H1 (cell line): Measurements from ENCODE around the gene ILDR2. TPM values are rescaled to one million over a fixed set of nuclear protein-coding genes. Genes with fewer than 3 reads are reported as not detected.

Experiments used
- ASH2L ChIP-seq: fragments of 200-600, 300-600 bp; sonication (generic); IDR thresholded peaks from one replicate; pipeline ENCODE4 v1.7.1; 2017; ENCODE audit warnings: low read length
- KDM1A ChIP-seq: fragments of 200-600, 300-600 bp; sonication (generic); IDR thresholded peaks from 2 replicates; pipeline ENCODE4 v1.7.1; 2016; ENCODE audit warnings: mild to moderate bottlenecking, low read length, borderline replicate concordance
- RBBP5 ChIP-seq: IDR thresholded peaks from 2 replicates; pipeline ENCODE4 v1.7.1; 2012; ENCODE audit warnings: low read depth, mild to moderate bottlenecking, inconsistent platforms, low read length, moderate library complexity, borderline replicate concordance
- SIN3A ChIP-seq, 2 experiments: IDR thresholded peaks in 1 of 2; conservative IDR thresholded peaks in 1 of 2; 2 replicates each; pipeline ENCODE4 v1.6.1; 2011 to 2012; ENCODE audit warnings: low read length in 2 of 2, improper control_type of control experiment in 1 of 2, low read depth in 1 of 2, mild to moderate bottlenecking in 1 of 2
- SUZ12 ChIP-seq: fragments of 200-600 bp; sonication (generic); IDR thresholded peaks from 2 replicates; pipeline ENCODE4 v1.6.1; 2012; ENCODE audit warnings: mild to moderate bottlenecking, inconsistent platforms, low read length, moderate library complexity, mixed read lengths
- polyA plus RNA-seq, 7 experiments: library from polyadenylated mRNA; depleted of rRNA in 3 of 7; stranded (reverse) in 5 of 7; unstranded in 2 of 7; fragments of >200 nt in 5 of 7; fragments of 200-250 nt in 2 of 7; gene quantifications; 1 replicate in 5 of 7; 2 replicates in 1 of 7; 4 replicates in 1 of 7; pipeline versions ENCODE4 v1.2.1 to v1.2.3, GENCODE V29; 2011 to 2013; ENCODE audit warnings: missing spikeins in 2 of 7, mixed read lengths in 2 of 7
- total RNA-seq: library from RNA; stranded (reverse); fragmentation: NEBNext Ultra II Directional; extraction: Animal tissue kit (Norgen Biotek cat#: 25700); gene quantifications from 2 replicates; pipeline ENCODE4 v1.2.1, GENCODE V29; 2021

Gene ILDR2
- total and polyA plus RNA-seq, 2 of the 8 experiments (the other 6 are each of a cell fraction or from before 2014, with no cell fraction given), result 0.85 to 0.86 TPM

DNA sequence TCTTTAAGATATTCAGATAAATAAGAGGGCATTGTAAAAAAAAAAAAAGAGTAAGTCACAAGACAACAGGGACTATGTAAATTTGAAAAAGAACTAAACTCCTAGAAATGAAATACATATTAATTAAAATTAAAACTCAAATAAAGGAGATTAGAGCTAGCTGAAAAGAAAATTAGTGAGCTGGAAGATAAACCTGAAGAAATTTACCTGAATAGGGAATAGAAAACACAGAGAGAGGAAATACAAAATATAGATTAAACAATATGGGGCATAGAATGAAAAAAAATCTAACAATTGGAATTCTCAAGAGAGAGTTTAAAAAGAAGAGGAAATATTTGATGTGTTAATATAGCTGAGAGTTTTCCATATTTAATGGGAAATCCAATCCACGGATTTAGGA lies 63.7 kb downstream of the ILDR2 start (continued):
- TF ChIP-seq SIN3A (conservative IDR thresholded peaks at IDR 0.05 in 1 of 2, IDR thresholded peaks at IDR 0.05 in 1 of 2; ENCODE audit: low read depth in 1 of 2, low read length in 2 of 2) (no peak), RBBP5 (no peak), KDM1A (0 out of 2 replicates have a peak, but pooled peaks have one; percentile 50), SUZ12 (no peak), ASH2L (no peak)
